Naive B cell (primary cell): ENCODE results near the gene ANKRD12. TPM values are rescaled to one million over a fixed set of nuclear protein-coding genes. Genes with fewer than 3 reads are reported as not detected.
A peak's percentile ranks its signal among the peaks of the same experiment; 100 is the strongest.

Experiments used
- ATAC-seq, 2 donors: fragments of 150-1000 bp; cut with Tn5 transposase; 2 replicates each; pipeline ENCODE4 v1.10.0; 2021; ENCODE audit warnings: low read depth in 2 of 2, mild to moderate bottlenecking in 2 of 2, moderate library complexity in 2 of 2
- DNase-seq: peaks from one replicate; pipeline ENCODE4 v3.0.0; 2022
- H3K27ac Mint-ChIP-seq, 6 donors: one replicate each; pipeline ENCODE4 v1.8.0; 2020 to 2022; ENCODE audit warnings: mild to moderate bottlenecking in 6 of 6, mixed read lengths in 6 of 6, moderate library complexity in 5 of 6, inconsistent platforms in 2 of 6
- H3K27me3 Mint-ChIP-seq, 3 donors: one replicate each; pipeline ENCODE4 v1.8.0; 2021 to 2022; ENCODE audit warnings: mixed read lengths in 3 of 3, mild to moderate bottlenecking in 1 of 3
- H3K36me3 Mint-ChIP-seq, 2 donors: one replicate each; pipeline ENCODE4 v1.8.0; 2020 to 2022; ENCODE audit warnings: mixed read lengths in 2 of 2, inconsistent platforms in 1 of 2, mild to moderate bottlenecking in 1 of 2
- H3K4me1 Mint-ChIP-seq, 3 donors: one replicate each; pipeline ENCODE4 v1.8.0; 2020 to 2022; ENCODE audit warnings: mixed read lengths in 3 of 3, inconsistent platforms in 1 of 3, mild to moderate bottlenecking in 1 of 3, moderate library complexity in 1 of 3
- H3K4me3 Mint-ChIP-seq, 8 donors: one replicate each; pipeline ENCODE4 v1.8.0; 2020 to 2022; ENCODE audit warnings: mild to moderate bottlenecking in 8 of 8, mixed read lengths in 8 of 8, moderate library complexity in 8 of 8, inconsistent platforms in 2 of 8
- H3K9me3 Mint-ChIP-seq, 7 donors: one replicate each; pipeline ENCODE4 v1.8.0; 2020 to 2022; ENCODE audit warnings: mixed read lengths in 7 of 7, mild to moderate bottlenecking in 5 of 7, inconsistent platforms in 2 of 7, moderate library complexity in 1 of 7
- polyA plus RNA-seq, 6 donors: library from polyadenylated mRNA; unstranded; fragments of 300-500 nt; fragmentation: Illumina TruSeq; gene quantifications; one replicate each; pipeline ENCODE4 v1.2.3, GENCODE V29; 2021; ENCODE audit warnings: low read depth in 6 of 6

The ANKRD12 gene
- polyA plus RNA-seq, 6 donors from 2014 or later, result 6.7 to 93.9 (median 27.4) TPM

DNA sequence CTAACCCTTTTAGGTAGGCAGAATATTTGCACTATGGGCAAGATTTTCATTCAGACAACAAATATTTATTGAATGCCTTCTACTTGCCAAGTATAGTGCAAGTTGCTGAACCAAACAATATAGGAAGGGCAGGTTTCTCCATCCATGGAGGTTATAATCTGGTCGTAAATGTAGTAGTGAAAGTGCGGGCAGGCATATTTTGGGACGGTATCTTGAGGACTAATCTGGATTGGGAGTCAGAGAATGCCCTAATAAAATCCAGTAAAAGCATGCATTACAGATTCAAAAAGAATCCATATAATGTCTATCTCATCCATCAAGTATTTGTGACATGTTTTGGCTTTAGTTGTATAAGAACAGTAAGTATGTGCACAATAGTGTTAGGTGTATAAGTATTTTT, 35.8 kb upstream of the ANKRD12 start:
- Mint-ChIP-seq H3K27me3 (no peaks in the 10 kb centered on the region), H3K27ac (peak overlapping the region in 2 of 6 donors; percentile 59 to 94), H3K4me3 (peak overlapping the region in 3 of 8 donors; percentile 23 to 78 (median 45)), H3K9me3 (no peaks in the 10 kb centered on the region), H3K36me3 (no peaks in the 10 kb centered on the region), H3K4me1 (peaks cover 39 to 45% (median 41%) of the 10 kb centered on the region in 3 donors)
- no peak for ATAC-seq
- no peak for DNase-seq

GRCh38 chr18:9101730-9102507, 34.7 kb upstream of the ANKRD12 start:
- Mint-ChIP-seq H3K27me3 (no peaks in the 10 kb centered on the region), H3K4me1 (peaks cover 46 to 55% (median 49%) of the 10 kb centered on the region in 3 donors), H3K9me3 (no peaks in the 10 kb centered on the region), H3K36me3 (no peaks in the 10 kb centered on the region), H3K4me3 (peak overlapping the region; percentile 93 to 98 (median 96)), H3K27ac (peak overlapping the region; percentile 51 to 97 (median 94))
- DNase-seq (peak; percentile 41), ATAC-seq (peak; percentile 51 to 56)

DNA sequence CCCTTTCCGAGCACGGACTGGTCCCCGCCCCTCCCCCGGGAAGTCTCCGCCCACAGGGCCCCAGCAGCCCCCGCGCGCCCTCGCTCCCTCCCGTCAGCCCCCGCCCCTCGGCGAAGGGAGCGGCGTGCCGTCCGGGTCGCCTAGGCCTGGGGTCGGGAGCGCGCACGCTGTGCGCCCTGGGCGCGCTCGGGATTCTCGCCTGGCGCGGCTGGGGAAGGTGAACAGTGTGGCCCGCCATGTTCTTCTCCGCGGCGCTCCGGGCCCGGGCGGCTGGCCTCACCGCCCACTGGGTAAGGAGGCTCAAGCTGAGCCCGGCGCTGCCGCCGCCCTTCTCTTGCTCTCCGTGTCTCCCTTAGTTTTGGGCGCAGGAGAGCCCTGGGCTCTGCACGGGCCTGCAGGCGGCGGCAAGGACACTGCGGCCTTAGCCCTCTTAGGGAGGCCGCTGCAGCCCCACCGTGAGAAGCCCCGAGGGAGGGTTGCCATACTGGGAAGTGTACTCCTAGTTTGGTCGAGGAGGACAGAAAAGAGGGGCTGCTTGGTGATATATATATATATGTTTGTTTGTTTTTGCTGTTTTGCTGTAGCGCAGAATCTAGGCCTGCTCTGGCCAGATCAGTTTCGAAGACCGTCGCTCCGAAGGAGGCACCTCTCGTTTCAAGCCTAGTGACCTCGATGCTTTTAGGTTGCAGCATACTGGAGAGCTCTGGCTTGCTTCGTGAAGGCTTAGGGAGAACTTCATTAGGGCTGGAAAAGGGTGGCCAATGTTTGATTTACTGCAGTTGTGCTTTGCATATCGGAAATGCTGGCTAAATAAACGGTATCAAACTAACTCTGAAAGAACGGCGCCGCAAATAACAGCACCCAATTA, 33.8 kb upstream of the ANKRD12 start, which contains the start of gene NDUFV2:
Gene NDUFV2, plus strand, starts transcription at position 192 of the 868 bp plus-strand sequence. Its CDS starts 45 bp downstream, at position 237.
- Mint-ChIP-seq H3K36me3 (no peaks in the 10 kb centered on the region), H3K4me1 (peaks cover 55 to 59% (median 57%) of the 10 kb centered on the region in 3 donors), H3K27ac (peak within 1 kb of the TSS; percentile 88 to 97 (median 94)), H3K27me3 (no peaks in the 10 kb centered on the region), H3K4me3 (peak within 1 kb of the TSS; percentile 93 to 98 (median 96)), H3K9me3 (no peaks in the 10 kb centered on the region)
- peak; percentile 86 to 88 for ATAC-seq
- peak; percentile 98 for DNase-seq

- Mint-ChIP-seq H3K9me3 (no peaks in the 10 kb centered on the region), H3K36me3 (no peaks in the 10 kb centered on the region), H3K4me3 (peak overlapping the region; percentile 93 to 98 (median 96)), H3K4me1 (peaks cover 56 to 64% (median 64%) of the 10 kb centered on the region in 3 donors), H3K27ac (peak overlapping the region; percentile 76 to 94 (median 90)), H3K27me3 (no peaks in the 10 kb centered on the region)
- DNase-seq (no peak), ATAC-seq (no peak)
Measured at GRCh38 chr18:9103376-9103873, 33.2 kb upstream of the ANKRD12 start.

DNA sequence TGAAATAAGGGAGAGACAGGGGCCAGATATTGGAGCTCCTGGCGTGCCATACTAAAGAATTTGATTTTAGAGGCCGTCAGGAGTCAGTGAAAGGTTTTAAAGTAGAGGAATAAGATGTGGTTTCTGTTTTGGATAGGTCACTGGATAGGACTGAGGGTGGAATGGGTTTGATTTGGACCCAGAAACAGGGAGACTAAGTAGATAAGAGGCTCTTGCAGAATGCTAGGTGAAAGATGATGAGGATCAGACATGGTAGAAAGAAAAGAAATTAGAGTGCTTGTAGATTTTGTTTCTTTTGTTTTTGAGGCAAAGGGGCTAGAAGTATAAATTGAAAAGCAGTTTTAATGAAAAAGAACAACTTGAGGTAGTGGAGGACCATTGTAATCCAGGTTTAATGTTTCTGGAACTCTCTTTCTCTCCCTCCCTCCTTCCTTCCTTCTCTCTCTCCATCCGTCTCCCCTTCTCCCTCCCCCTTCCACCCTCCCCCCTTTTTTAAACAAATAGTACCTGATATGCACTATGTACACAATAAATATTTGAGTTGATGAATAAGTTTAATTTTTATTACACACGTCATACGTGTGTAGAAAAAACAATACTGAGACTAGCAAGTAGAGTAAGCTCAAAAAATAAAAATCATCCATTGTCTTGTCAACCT, 32.2 kb upstream of the ANKRD12 start:
- Mint-ChIP-seq H3K27me3 (no peaks in the 10 kb centered on the region), H3K27ac (peak overlapping the region; percentile 68 to 94 (median 90)), H3K9me3 (no peaks in the 10 kb centered on the region), H3K4me3 (peak overlapping the region; percentile 93 to 98 (median 96)), H3K36me3 (no peaks in the 10 kb centered on the region), H3K4me1 (peaks cover 61 to 74% (median 74%) of the 10 kb centered on the region in 3 donors)
- DNase-seq, result no peak
- no peak for ATAC-seq

DNA sequence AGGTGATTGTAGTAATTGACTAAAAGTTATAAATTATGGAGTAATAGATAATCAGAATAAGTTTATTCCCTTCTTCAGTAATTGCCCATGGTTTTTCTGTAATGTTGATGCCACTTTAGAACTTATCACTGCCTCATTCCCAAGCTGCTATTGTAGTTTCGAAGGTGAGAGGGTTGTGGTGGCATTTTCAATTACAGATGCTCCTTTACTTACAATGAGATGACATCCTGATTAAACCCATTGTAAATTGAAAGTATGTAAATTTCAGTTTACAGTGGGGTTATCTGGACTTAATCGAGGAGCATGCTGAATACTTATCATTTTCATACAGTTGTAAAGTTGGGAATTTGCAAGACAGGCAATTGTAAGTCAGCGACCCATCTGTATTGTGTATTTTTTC, 31.2 kb upstream of the ANKRD12 start:
- H3K27me3 Mint-ChIP-seq, result no peaks in the 10 kb centered on the region
- ATAC-seq, result no peak
- no peaks in the 10 kb centered on the region for H3K9me3 Mint-ChIP-seq
- peak overlapping the region in 3 of 6 donors; percentile 9 to 94 (median 30) for H3K27ac Mint-ChIP-seq
- H3K4me1 Mint-ChIP-seq, result peaks cover 62 to 84% (median 83%) of the 10 kb centered on the region in 3 donors
- H3K4me3 Mint-ChIP-seq, result peak overlapping the region; percentile 44 to 98 (median 94)
- H3K36me3 Mint-ChIP-seq, result no peaks in the 10 kb centered on the region
- DNase-seq, result no peak

DNA sequence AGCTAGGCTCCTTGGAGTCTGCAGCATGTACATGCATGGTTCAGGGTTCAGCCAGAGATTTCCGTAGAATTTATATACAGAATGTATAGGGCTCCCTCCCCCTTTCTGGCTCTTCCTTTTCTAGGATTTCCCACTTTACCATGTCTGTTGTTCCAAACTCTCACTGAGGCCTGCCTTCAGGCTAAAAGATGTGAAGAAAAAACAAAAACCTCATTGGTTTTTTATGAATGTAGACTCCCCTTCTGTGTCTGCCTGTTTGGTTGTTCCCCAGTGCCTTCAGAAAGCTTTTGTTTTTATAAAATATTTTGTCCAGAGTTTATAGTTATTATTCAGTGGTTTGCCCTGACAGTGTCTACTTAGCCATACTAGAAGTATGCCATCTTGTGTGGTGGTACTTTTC, 30.5 kb upstream of the ANKRD12 start:
- Mint-ChIP-seq H3K4me3 (peak overlapping the region in 7 of 8 donors; percentile 26 to 95 (median 57)), H3K36me3 (no peaks in the 10 kb centered on the region), H3K4me1 (peaks cover 59 to 89% (median 85%) of the 10 kb centered on the region in 3 donors), H3K27me3 (no peaks in the 10 kb centered on the region), H3K9me3 (no peaks in the 10 kb centered on the region), H3K27ac (peak overlapping the region in 5 of 6 donors; percentile 9 to 94 (median 51))
- no peak for ATAC-seq
- no peak for DNase-seq

GRCh38 chr18:9106800-9107584, 29.6 kb upstream of the ANKRD12 start:
- H3K9me3 Mint-ChIP-seq, result no peaks in the 10 kb centered on the region
- H3K4me1 Mint-ChIP-seq, result peaks cover 53 to 91% (median 90%) of the 10 kb centered on the region in 3 donors
- ATAC-seq, result no peak
- peak overlapping the region; percentile 1 to 94 (median 48) for H3K27ac Mint-ChIP-seq
- DNase-seq, result no peak
- H3K4me3 Mint-ChIP-seq, result peak overlapping the region; percentile 3 to 95 (median 52)
- no peaks in the 10 kb centered on the region for H3K36me3 Mint-ChIP-seq
- no peaks in the 10 kb centered on the region for H3K27me3 Mint-ChIP-seq

DNA sequence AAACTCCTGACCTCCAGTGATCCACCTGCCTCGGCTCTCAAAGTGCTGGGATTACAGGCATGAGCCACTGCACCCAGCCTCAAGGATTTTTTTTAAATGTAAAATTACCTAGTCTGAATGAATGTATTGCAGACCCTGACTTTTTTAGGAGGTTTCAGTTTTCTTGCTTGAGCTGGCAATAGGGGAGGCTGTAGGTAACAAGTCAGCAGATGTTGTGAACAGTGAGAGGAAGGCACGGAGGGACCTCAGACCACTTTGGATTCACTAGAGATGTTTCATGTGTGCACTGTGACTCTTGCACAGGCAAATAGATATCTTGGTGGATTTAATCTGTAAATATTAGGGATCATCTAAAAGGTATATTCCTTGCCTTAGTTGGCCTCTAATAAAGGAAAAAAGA, 27.7 kb upstream of the ANKRD12 start:
- Mint-ChIP-seq H3K27ac (peak overlapping the region in 3 of 6 donors; percentile 26 to 98 (median 78)), H3K9me3 (no peaks in the 10 kb centered on the region), H3K36me3 (no peaks in the 10 kb centered on the region), H3K4me3 (peak overlapping the region in 2 of 8 donors; percentile 32 to 37), H3K27me3 (no peaks in the 10 kb centered on the region), H3K4me1 (peaks cover 55 to 99% (median 95%) of the 10 kb centered on the region in 3 donors)
- ATAC-seq, result no peak
- DNase-seq, result no peak

DNA sequence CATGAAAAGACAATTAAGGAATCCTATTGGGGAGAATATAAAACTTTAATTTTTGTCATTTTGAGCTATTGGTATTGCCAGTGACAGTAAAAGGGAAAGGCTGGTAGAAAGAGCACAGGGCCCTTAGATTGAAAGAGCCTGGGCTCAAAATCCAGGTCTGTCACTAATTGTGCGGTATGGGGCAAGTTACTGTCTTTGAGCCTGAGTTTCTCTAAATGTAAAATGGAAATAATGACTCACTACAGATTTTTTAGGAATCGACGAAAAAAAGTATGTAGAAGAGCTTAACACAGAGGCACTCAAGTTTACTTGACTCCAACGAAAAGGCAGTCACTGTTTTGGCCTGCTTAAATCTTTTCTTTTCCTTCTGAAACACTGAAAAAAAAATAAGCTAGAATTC, 27.1 kb upstream of the ANKRD12 start:
- DNase-seq (no peak), ATAC-seq (no peak)
- H3K36me3 Mint-ChIP-seq, result no peaks in the 10 kb centered on the region
- H3K27me3 Mint-ChIP-seq, result no peaks in the 10 kb centered on the region
- no peaks in the 10 kb centered on the region for H3K9me3 Mint-ChIP-seq
- peak overlapping the region in 3 of 6 donors; percentile 60 to 98 (median 89) for H3K27ac Mint-ChIP-seq
- peak overlapping the region in 1 of 8 donors; percentile 4 for H3K4me3 Mint-ChIP-seq
- H3K4me1 Mint-ChIP-seq, result peaks cover 51 to 97% (median 90%) of the 10 kb centered on the region in 3 donors

GRCh38 chr18:9113468-9114149, 23.0 kb upstream of the ANKRD12 start:
- ATAC-seq (peak; percentile 51 to 58), DNase-seq (peak; percentile 66)
- Mint-ChIP-seq H3K4me3 (peak overlapping the region; percentile 69 to 91 (median 84)), H3K9me3 (no peaks in the 10 kb centered on the region), H3K4me1 (peaks cover 48 to 96% (median 77%) of the 10 kb centered on the region in 3 donors), H3K27ac (peak overlapping the region; percentile 96 to 99 (median 98)), H3K36me3 (no peaks in the 10 kb centered on the region), H3K27me3 (no peaks in the 10 kb centered on the region)
